ENCODE data around the gene FUT6. TPM values are rescaled to one million over a fixed set of nuclear protein-coding genes. Genes with fewer than 3 reads are reported as not detected.
A peak's percentile ranks its signal among the peaks of the same experiment; 100 is the strongest.

The FUT6 gene
- total RNA-seq, 1 donor from 2014 or later = not detected

DNA sequence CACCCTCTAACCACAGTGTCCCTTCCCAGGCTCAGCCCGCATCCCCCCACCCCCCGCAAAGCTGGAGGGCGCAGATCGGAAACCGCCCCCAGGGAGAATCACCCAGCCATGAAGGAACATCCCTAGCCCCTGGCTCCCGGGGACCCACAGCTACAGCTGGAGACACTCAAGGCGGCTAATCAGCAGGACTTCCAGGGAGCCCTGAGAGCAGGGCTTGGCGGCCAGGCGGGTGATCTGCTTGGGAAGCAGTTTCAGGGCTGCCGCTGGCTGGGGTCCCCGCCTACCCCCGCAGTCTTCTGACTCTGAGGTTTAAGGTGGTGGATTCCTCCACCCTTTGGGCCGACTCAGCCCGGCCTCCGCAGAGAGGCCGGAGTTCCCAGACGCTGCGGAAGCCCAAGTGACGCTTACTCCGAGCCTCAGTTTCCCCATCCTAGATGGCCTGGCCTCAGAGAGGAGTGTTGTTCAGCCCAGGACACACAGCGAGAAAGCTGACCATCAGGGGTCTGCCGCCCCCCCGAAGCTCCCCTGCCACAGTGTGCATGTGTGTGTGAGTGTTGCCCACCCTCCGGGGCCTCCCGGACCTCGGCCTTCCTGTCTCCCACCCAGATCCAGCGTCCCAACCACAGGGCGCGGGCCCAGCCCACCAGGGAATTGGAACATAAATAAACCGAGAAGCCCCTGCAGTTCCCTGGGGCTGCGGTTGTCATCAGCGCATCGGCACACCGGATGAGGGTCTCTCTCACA lies 9.8 kb downstream of the FUT6 start:
- ChIA-PET CTCF (interaction anchor here (1.9 kb wide), 1 partner anchor 26 kb away, joined by 9 read pairs; the partner anchor contains the start of gene NRTN), POLR2A (interaction anchor here (2.0 to 3.6 kb wide), 2 partner anchors 39 to 74 kb away, joined by 15 to 34 read pairs; partner anchors contain the start of genes DUS3L, NDUFA11 and VMAC)
- no peak for ATAC-seq (ENCODE audit: low read depth)
- H3K27ac Mint-ChIP-seq = no peak overlapping the region
- TF ChIP-seq, protein P1, sequence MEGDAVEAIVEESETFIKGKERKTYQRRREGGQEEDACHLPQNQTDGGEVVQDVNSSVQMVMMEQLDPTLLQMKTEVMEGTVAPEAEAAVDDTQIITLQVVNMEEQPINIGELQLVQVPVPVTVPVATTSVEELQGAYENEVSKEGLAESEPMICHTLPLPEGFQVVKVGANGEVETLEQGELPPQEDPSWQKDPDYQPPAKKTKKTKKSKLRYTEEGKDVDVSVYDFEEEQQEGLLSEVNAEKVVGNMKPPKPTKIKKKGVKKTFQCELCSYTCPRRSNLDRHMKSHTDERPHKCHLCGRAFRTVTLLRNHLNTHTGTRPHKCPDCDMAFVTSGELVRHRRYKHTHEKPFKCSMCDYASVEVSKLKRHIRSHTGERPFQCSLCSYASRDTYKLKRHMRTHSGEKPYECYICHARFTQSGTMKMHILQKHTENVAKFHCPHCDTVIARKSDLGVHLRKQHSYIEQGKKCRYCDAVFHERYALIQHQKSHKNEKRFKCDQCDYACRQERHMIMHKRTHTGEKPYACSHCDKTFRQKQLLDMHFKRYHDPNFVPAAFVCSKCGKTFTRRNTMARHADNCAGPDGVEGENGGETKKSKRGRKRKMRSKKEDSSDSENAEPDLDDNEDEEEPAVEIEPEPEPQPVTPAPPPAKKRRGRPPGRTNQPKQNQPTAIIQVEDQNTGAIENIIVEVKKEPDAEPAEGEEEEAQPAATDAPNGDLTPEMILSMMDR (IDR thresholded peaks at IDR 0.05) = no peak
- no peaks in the 10 kb centered on the region for H3K9me3 Mint-ChIP-seq
- DNase-seq = no peak
- no peak overlapping the region for H3K4me3 Mint-ChIP-seq
- H3K36me3 Mint-ChIP-seq (ENCODE audit: low read depth) = peaks cover 2% of the 10 kb centered on the region
- intact Hi-C loops (cut with micrococcal nuclease) = loop anchor here (2.0 kb wide), 1 partner anchor 139 kb away; the partner anchor contains the start of gene RPL36
- peaks cover 13% of the 10 kb centered on the region for H3K27me3 Mint-ChIP-seq
- H3K4me1 Mint-ChIP-seq = peaks cover 18% of the 10 kb centered on the region

DNA sequence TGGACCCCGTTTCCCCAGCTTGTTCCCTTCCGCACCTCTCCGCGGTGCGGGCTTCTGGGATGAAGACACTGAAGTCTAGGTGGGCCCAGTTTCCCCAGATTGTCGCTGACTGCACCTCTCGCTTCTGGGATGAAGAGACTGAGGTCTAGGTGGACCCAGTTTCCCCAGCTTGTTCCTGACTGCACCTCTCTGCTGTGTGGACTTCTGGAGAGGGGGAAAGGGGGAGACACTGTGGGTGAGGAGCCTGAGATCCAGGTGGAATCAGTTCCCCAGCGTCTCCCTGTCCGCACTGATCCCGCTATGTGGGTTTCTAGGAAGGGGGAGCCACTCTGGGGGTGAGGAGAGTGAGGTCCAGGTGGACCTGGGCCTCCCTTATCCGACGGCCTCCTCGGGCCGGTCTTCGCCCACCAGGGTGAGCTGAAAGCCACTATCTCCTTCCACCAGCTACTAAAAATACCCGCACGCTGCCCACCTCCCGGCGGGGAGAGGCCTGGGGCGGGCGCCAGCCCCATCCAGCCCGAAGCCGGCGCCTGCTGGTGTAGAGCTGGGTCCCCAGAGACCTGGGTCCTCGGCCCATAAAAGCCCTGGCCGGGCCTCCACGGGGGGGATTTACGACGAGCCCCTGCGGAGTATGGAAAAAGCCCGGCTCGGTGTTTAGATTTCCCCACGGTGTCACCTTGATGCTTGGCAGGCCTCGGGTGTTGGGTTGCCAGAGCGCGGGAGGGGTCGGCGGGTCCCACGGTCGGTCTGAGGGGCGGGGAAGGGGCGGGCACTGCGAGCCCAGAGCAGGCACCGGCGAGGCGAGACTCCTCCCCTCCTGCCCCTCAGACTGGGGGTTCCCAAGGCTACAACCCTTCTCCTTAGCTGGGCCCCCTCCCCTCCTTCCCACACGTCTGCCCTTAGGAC lies 10.6 kb downstream of the FUT6 start:
- ChIA-PET POLR2A (interaction anchor here (0.5 to 3.6 kb wide), 7 partner anchors 25 to 206 kb away, joined by 3 to 34 read pairs (median 9); partner anchors contain the start of genes CATSPERD, DUS3L, LONP1 and NDUFA11), CTCF (interaction anchor here (1.9 kb wide), 1 partner anchor 25 kb away, joined by 9 read pairs; the partner anchor contains the start of gene NRTN)
- TF ChIP-seq, protein P1 (IDR thresholded peaks at IDR 0.05) = no peak
- ATAC-seq (ENCODE audit: low read depth) (no peak), DNase-seq (no peak)
- Mint-ChIP-seq H3K4me1 (peaks cover 18% of the 10 kb centered on the region), H3K4me3 (peak overlapping the region; percentile 85), H3K36me3 (ENCODE audit: low read depth) (peaks cover 2% of the 10 kb centered on the region), H3K27ac (no peak overlapping the region), H3K27me3 (peaks cover 13% of the 10 kb centered on the region), H3K9me3 (no peaks in the 10 kb centered on the region)
- intact Hi-C loops (cut with micrococcal nuclease) = loop anchor here (1.0 to 2.0 kb wide), 5 partner anchors 25 to 138 kb away; partner anchors contain the start of genes CATSPERD, LONP1, NDUFA11 and RPL36

DNA sequence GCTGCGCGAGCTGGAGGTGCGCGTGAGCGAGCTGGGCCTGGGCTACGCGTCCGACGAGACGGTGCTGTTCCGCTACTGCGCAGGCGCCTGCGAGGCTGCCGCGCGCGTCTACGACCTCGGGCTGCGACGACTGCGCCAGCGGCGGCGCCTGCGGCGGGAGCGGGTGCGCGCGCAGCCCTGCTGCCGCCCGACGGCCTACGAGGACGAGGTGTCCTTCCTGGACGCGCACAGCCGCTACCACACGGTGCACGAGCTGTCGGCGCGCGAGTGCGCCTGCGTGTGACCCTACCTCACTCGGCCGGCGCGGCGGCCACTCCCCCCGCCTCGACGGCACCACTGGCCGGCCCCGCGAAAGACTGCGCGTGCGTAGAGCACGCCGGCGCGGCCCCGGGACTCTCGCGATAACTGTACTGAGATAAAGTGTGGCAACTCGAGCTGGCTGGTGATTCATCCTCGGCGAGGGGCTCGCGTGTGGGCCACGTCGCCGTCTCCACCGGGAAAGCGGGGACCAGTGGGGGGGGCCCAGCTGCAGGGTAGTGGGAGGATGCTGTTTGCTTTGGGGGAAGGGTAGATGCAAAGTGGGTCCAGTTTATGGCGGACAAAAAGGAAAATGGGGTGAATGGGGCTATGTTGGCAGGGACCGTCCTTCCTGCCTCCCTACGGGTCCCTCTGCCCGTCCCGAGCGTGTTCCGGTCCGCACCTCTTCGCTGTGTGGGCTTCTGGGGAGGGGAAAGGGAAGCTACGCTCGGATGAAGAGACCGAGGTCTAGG lies 11.4 kb downstream of the FUT6 start:
- Mint-ChIP-seq H3K36me3 (ENCODE audit: low read depth) (peaks cover 2% of the 10 kb centered on the region), H3K27ac (peak overlapping the region; percentile 75), H3K4me3 (peak overlapping the region; percentile 85), H3K9me3 (no peaks in the 10 kb centered on the region), H3K27me3 (peaks cover 11% of the 10 kb centered on the region), H3K4me1 (peaks cover 18% of the 10 kb centered on the region)
- intact Hi-C loops (cut with micrococcal nuclease) = loop anchor here (1.0 to 2.0 kb wide), 5 partner anchors 24 to 137 kb away; partner anchors contain the start of genes CATSPERD, LONP1, NDUFA11 and RPL36
- TF ChIP-seq, protein P1 (IDR thresholded peaks at IDR 0.05) = no peak
- POLR2A ChIA-PET = interaction anchor here (0.5 to 3.6 kb wide), 7 partner anchors 24 to 205 kb away, joined by 3 to 34 read pairs (median 9); partner anchors contain the start of genes CATSPERD, DUS3L, LONP1 and NDUFA11
- peak; percentile 78 for ATAC-seq (ENCODE audit: low read depth)
- CTCF ChIA-PET = interaction anchor here (1.9 kb wide), 1 partner anchor 24 kb away, joined by 9 read pairs; the partner anchor contains the start of gene NRTN
- DNase-seq = peak; percentile 78

DNA sequence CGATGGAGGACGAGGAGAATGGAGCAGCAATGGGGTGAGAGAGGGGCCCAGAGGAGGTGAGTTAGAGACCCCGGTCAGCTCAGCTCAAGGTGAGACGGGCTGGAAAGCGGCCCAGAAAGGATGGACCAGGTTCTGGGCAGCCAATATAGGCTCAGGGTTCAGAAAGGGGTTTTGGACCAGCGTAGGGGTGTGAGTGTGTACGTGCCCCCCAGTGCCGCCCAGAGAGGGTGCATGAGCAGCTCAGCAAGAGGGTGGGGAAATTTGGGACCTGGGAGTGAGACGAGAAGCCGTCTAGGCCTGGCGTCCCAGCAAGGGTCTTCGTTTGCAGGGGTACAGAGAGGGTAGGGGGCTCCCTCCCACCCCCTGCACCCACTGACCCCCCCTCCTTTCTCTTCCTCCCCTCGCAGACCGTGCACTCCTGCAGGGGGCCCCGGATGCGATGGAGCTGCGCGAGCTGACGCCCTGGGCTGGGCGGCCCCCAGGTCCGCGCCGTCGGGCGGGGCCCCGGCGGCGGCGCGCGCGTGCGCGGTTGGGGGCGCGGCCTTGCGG lies 12.1 kb downstream of the FUT6 start:
- Mint-ChIP-seq H3K4me3 (peak overlapping the region; percentile 65), H3K9me3 (no peaks in the 10 kb centered on the region), H3K4me1 (peaks cover 18% of the 10 kb centered on the region), H3K36me3 (ENCODE audit: low read depth) (peaks cover 2% of the 10 kb centered on the region), H3K27me3 (peaks cover 11% of the 10 kb centered on the region), H3K27ac (no peak overlapping the region)
- TF ChIP-seq, protein P1 (IDR thresholded peaks at IDR 0.05) = no peak
- CTCF ChIA-PET = interaction anchor here (1.9 kb wide), 1 partner anchor 23 kb away, joined by 9 read pairs; the partner anchor contains the start of gene NRTN
- POLR2A ChIA-PET = interaction anchor here (1.0 to 3.6 kb wide), 6 partner anchors 23 to 205 kb away, joined by 3 to 34 read pairs (median 10); partner anchors contain the start of genes CATSPERD, DUS3L, LONP1 and NDUFA11
- no peak for ATAC-seq (ENCODE audit: low read depth)
- intact Hi-C loops (cut with micrococcal nuclease) = no loop called here
- no peak for DNase-seq
